ENCODE results near the gene PPIL1. TPM values are rescaled to one million over a fixed set of nuclear protein-coding genes. Genes with fewer than 3 reads are reported as not detected.
A peak's percentile ranks its signal among the peaks of the same experiment; 100 is the strongest.
"Not testable (repeated sequence)": the region's sequence is repeated elsewhere in the genome, so short reads cannot be mapped to it uniquely, and the experiment has no call there.

PPIL1 gene
- total RNA-seq, 2 experiments from 2014 or later: 27.0 to 29.3 TPM

DNA sequence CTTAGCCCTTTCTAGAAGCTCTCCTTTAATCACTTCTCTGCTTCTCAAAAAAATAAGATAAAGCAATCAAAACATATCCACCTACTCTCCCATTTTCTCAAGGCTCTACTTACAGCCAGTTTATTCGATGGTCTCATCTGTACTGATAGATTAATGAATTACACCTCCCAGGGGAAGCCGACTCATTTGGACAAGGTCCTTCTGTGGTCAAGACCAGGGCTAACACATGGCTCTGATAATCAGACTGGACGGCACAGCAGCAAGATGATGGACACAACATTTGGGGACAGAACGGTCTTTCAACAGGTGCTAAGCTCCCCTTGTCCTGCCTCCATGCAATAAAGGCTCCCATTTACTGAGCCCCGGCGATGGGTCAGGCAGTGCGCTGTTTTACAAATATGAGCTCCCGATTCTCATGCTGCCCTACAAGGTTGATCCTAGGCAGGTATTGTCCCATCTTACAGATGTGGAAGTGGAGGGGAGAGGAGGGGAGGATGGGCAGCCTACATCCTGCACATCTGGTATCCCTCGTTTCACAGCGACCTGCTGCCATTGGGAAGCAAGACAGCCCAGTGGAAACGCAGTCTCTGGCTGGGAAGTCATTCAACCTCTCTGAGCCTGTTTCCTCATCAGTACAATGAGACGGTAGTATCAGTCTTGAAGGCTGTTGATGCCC, 51.0 kb downstream of the PPIL1 start:
- no peaks in the 10 kb centered on the region for H3K9me3 Mint-ChIP-seq
- H3K4me1 Mint-ChIP-seq: peaks cover 28% of the 10 kb centered on the region
- POLR2A ChIA-PET: no interaction called here
- H3K27me3 Mint-ChIP-seq: peaks cover 3% of the 10 kb centered on the region
- DNase-seq: no peak
- no peak overlapping the region for H3K27ac Mint-ChIP-seq
- no peaks in the 10 kb centered on the region for H3K36me3 Mint-ChIP-seq (ENCODE audit: low read depth)
- CTCF ChIA-PET: interaction anchor here (1.0 to 2.2 kb wide), 3 partner anchors 10 to 12 kb away, joined by 3 to 7 read pairs (median 3); no protein-coding TSS in a partner anchor
- no peak overlapping the region for H3K4me3 Mint-ChIP-seq

DNA sequence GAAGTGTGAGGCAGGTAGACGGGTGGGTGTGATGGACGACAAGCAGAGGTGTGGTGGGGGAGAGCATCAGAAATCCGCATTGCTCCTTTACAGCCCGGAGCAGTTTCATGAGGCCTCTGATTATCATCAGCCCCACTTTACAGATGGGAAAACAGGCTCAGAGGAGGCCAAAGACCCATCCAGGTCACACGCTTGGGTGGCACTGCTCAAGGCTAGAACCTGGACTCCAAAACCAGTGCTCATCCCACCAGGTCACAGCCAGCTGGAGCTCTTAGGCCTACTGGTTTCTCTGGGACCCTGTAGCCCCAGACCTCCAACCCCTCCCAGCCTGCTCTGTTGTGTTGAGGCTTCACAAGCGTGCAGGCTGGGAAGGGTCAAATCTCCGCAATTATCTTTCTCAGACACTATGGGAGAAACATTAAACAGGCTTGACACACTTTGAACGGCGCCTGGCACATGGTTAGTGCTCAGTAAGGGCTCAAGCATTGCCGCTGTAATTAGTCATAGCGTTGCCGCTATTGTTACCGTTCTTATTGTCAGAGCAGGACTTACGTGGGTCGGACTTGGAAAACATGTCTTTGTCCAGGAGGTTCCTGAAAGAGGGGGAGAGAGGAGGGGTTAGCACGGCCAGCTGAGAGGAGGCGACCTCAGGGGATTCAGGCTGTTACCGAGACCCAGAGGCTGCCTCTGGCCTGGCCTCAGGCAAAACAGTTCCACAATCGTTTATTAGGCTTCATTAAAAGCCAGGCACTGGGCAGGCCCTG, 51.9 kb downstream of the PPIL1 start:
- POLR2A ChIA-PET: no interaction called here
- H3K27me3 Mint-ChIP-seq: peaks cover 3% of the 10 kb centered on the region

GRCh38 chr6:36821581-36822335, 52.8 kb downstream of the PPIL1 start:
- H3K36me3 Mint-ChIP-seq (ENCODE audit: low read depth): no peaks in the 10 kb centered on the region
- no peak overlapping the region for H3K27ac Mint-ChIP-seq
- no peak overlapping the region for H3K4me3 Mint-ChIP-seq
- peaks cover 17% of the 10 kb centered on the region for H3K4me1 Mint-ChIP-seq
- ChIA-PET POLR2A (no interaction called here), CTCF (interaction anchor here (0.6 kb wide), 2 partner anchors 10 to 368 kb away, joined by 3 read pairs; no protein-coding TSS in a partner anchor)
- DNase-seq: peak; percentile 19
- no peaks in the 10 kb centered on the region for H3K9me3 Mint-ChIP-seq
- peaks cover 3% of the 10 kb centered on the region for H3K27me3 Mint-ChIP-seq

More for the DNA sequence above, 51.9 kb downstream of the PPIL1 start:
- Mint-ChIP-seq H3K4me3 (no peak overlapping the region), H3K4me1 (peaks cover 25% of the 10 kb centered on the region), H3K9me3 (no peaks in the 10 kb centered on the region), H3K27ac (no peak overlapping the region), H3K36me3 (ENCODE audit: low read depth) (no peaks in the 10 kb centered on the region)
- CTCF ChIA-PET: interaction anchor here (0.6 kb wide), 1 partner anchor 367 kb away, joined by 3 read pairs; no protein-coding TSS in a partner anchor
- no peak for DNase-seq

- Mint-ChIP-seq H3K27ac (no peak overlapping the region), H3K4me3 (no peak overlapping the region), H3K9me3 (no peaks in the 10 kb centered on the region), H3K36me3 (ENCODE audit: low read depth) (no peaks in the 10 kb centered on the region), H3K27me3 (peaks cover 5% of the 10 kb centered on the region), H3K4me1 (peaks cover 17% of the 10 kb centered on the region)
- POLR2A ChIA-PET: no interaction called here
- CTCF ChIA-PET: interaction anchor here (0.6 to 1.2 kb wide), 2 partner anchors 39 to 387 kb away, joined by 3 read pairs; no protein-coding TSS in a partner anchor
- DNase-seq: no peak
Measured at GRCh38 chr6:36820700-36821580, 53.7 kb downstream of the PPIL1 start.

GRCh38 chr6:36818756-36819155, 55.8 kb downstream of the PPIL1 start:
- POLR2A ChIA-PET: no interaction called here
- CTCF ChIA-PET: no interaction called here
- H3K27ac Mint-ChIP-seq: no peak overlapping the region

DNA sequence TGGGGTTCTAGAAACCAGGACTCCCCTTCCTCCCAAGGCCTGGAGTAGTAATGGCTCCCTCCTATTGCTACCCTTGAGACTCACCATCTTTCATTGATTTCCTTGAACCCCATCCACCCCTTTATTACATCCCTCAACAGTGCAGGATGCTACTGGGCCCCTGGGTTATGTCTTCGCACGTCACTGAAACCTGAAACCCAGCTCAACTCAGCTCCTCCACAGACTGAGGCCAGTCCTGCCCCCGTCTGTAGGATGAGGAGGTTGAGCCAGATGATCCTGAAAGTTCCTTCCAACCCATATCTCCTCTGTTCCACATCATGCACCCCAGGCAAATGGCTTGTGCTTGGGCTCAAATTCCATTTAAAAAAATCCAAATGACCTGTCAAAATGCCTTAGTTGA, 56.8 kb downstream of the PPIL1 start:
- DNase-seq: no peak

More at GRCh38 chr6:36818756-36819155, 55.8 kb downstream of the PPIL1 start:
- Mint-ChIP-seq H3K36me3 (ENCODE audit: low read depth) (no peaks in the 10 kb centered on the region), H3K4me1 (peaks cover 17% of the 10 kb centered on the region), H3K9me3 (no peaks in the 10 kb centered on the region), H3K27me3 (peaks cover 9% of the 10 kb centered on the region), H3K4me3 (no peak overlapping the region)
- no peak for DNase-seq

DNA sequence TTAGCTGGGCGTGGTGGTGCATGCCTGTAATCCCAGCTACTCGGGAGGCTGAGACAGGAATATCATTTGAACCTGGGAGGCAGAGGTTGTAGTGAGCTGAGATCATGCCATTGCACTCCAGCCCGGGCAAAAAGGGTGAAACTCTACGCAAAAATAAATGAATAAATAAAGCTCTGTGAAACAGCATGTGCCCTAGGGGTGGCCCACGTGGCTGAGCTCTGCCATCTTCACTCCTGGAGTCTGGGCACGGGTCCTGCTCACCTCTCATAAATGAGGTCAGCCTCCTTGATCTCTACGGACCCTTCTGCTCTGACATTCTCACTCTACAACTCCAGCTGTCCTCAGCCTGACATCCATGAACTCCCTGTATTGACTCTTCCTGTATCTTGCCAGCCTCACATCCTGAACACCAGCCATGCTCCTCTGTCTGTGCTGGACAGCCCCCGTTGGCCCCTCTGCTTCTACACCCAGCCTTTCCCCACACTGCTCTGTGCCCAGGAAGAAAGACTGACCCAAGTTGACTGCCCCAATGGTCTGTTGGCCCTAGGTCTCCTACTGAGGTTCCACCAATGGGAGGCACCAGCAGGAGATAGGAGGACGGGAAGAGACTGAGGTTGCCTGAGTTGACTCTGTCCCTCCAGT, 57.3 kb downstream of the PPIL1 start:
- CTCF ChIA-PET: interaction anchor here (0.6 to 1.2 kb wide), 2 partner anchors 14 to 25 kb away, joined by 3 read pairs; no protein-coding TSS in a partner anchor
- Mint-ChIP-seq H3K4me1 (peaks cover 16% of the 10 kb centered on the region), H3K4me3 (no peak overlapping the region), H3K27ac (no peak overlapping the region), H3K36me3 (ENCODE audit: low read depth) (no peaks in the 10 kb centered on the region), H3K9me3 (no peaks in the 10 kb centered on the region), H3K27me3 (peaks cover 9% of the 10 kb centered on the region)
- no peak for DNase-seq
- POLR2A ChIA-PET: no interaction called here

More for the DNA sequence above, 56.8 kb downstream of the PPIL1 start:
- H3K27me3 Mint-ChIP-seq: peaks cover 9% of the 10 kb centered on the region
- H3K4me3 Mint-ChIP-seq: no peak overlapping the region
- H3K4me1 Mint-ChIP-seq: peaks cover 17% of the 10 kb centered on the region
- ChIA-PET POLR2A (no interaction called here), CTCF (interaction anchor here (0.6 to 1.2 kb wide), 2 partner anchors 13 to 26 kb away, joined by 3 read pairs; no protein-coding TSS in a partner anchor)
- H3K27ac Mint-ChIP-seq: no peak overlapping the region
- no peaks in the 10 kb centered on the region for H3K36me3 Mint-ChIP-seq (ENCODE audit: low read depth)
- no peaks in the 10 kb centered on the region for H3K9me3 Mint-ChIP-seq

- Mint-ChIP-seq H3K4me3 (no peak overlapping the region), H3K27ac (no peak overlapping the region), H3K4me1 (peaks cover 5% of the 10 kb centered on the region), H3K36me3 (ENCODE audit: low read depth) (no peaks in the 10 kb centered on the region), H3K27me3 (peaks cover 9% of the 10 kb centered on the region), H3K9me3 (no peaks in the 10 kb centered on the region)
- POLR2A ChIA-PET: no interaction called here
- no peak for DNase-seq
- CTCF ChIA-PET: interaction anchor here (1.3 to 1.4 kb wide), 2 partner anchors 10 to 11 kb away, joined by 3 to 6 read pairs; no protein-coding TSS in a partner anchor
Measured at GRCh38 chr6:36815962-36816735, 58.5 kb downstream of the PPIL1 start.

DNA sequence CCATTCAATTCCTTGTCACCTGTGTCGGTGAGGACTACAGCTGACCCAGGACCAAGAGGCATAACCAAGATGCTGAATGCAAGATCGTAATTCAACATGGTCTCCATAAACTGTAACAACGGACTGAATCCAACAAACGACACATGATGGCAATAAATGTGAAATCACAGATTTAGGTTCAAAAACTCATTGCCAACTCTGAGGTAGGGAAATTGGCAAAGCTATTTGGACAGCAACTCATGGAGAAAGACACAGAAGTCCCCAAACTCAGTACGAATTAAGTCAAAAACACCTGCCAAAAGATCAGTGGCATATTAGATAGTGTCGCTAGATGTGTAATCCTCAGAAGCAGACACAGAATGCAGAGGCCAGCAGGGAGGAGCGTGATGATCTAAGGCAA, 60.4 kb downstream of the PPIL1 start:
- H3K4me3 Mint-ChIP-seq: no peak overlapping the region
- DNase-seq: no peak
- H3K27ac Mint-ChIP-seq: no peak overlapping the region
- peaks cover 9% of the 10 kb centered on the region for H3K27me3 Mint-ChIP-seq
- H3K9me3 Mint-ChIP-seq: no peaks in the 10 kb centered on the region
- ChIA-PET POLR2A (no interaction called here), CTCF (interaction anchor here (0.8 to 1.8 kb wide), 3 partner anchors 11 to 36 kb away, joined by 3 to 5 read pairs (median 4); no protein-coding TSS in a partner anchor)
- H3K36me3 Mint-ChIP-seq (ENCODE audit: low read depth): no peaks in the 10 kb centered on the region
- no peaks in the 10 kb centered on the region for H3K4me1 Mint-ChIP-seq

GRCh38 chr6:36813526-36813925, 61.1 kb downstream of the PPIL1 start:
- no peak overlapping the region for H3K4me3 Mint-ChIP-seq
- CTCF ChIA-PET: interaction anchor here (0.6 to 1.8 kb wide), 6 partner anchors 10 to 380 kb away, joined by 3 to 5 read pairs (median 3); no protein-coding TSS in a partner anchor
- POLR2A ChIA-PET: no interaction called here
- no peaks in the 10 kb centered on the region for H3K9me3 Mint-ChIP-seq
- H3K4me1 Mint-ChIP-seq: no peaks in the 10 kb centered on the region
- no peaks in the 10 kb centered on the region for H3K36me3 Mint-ChIP-seq (ENCODE audit: low read depth)
- H3K27me3 Mint-ChIP-seq: peaks cover 9% of the 10 kb centered on the region
- no peak overlapping the region for H3K27ac Mint-ChIP-seq
- no peak for DNase-seq

DNA sequence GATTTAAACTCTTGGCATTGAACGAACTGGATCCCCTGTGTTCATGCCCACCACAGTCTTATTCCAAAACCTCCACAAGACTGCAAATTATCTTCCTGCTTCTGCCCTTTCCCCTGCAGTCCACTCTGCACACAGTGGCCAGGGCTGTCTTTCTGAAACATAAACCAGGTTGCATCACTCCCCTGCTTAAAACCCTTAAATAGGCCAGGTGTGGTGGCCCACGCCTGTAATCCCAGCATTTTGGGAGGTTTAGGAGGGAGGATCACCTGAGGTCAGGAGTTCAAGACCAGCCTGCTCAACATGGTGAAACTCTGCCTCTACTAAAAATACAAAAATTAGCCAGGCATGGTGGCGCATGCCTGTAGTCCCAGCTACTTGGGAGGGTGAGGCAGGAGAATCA, 61.6 kb downstream of the PPIL1 start:
- CTCF ChIA-PET: interaction anchor here (0.6 to 1.8 kb wide), 4 partner anchors 10 to 380 kb away, joined by 3 to 5 read pairs (median 3); no protein-coding TSS in a partner anchor
- H3K27me3 Mint-ChIP-seq; DNase-seq; H3K27ac Mint-ChIP-seq; H3K4me1 Mint-ChIP-seq; H3K4me3 Mint-ChIP-seq; H3K36me3 Mint-ChIP-seq (ENCODE audit: low read depth); H3K9me3 Mint-ChIP-seq; POLR2A ChIA-PET: not testable (repeated sequence)
